ENCODE measurements around the gene KIF19.

The KIF19 gene

GRCh38 chr17:74305865-74306654 is 20.0 kb upstream of the KIF19 start:
- DNase-seq (ENCODE audit: low read depth in 2 of 2, low spot score in 1 of 2) = no peak

- DNase-seq (ENCODE audit: low read depth in 2 of 2, low spot score in 1 of 2) = no peak
Measured at GRCh38 chr17:74307984-74308773, 17.8 kb upstream of the KIF19 start.

GRCh38 chr17:74309902-74310301 is 16.1 kb upstream of the KIF19 start:
- no peak for DNase-seq (ENCODE audit: low read depth in 2 of 2, low spot score in 1 of 2)

GRCh38 chr17:74314877-74315276 is 11.1 kb upstream of the KIF19 start:
- DNase-seq (ENCODE audit: low read depth in 2 of 2, low spot score in 1 of 2) = no peak

GRCh38 chr17:74316220-74316619 is 9.8 kb upstream of the KIF19 start:
- no peak for DNase-seq (ENCODE audit: low read depth in 2 of 2, low spot score in 1 of 2)

- no peak for DNase-seq (ENCODE audit: low read depth in 2 of 2, low spot score in 1 of 2)
Measured at GRCh38 chr17:74317071-74317470, 9.0 kb upstream of the KIF19 start.

GRCh38 chr17:74318391-74318790 is 7.6 kb upstream of the KIF19 start:
- DNase-seq (ENCODE audit: low read depth in 2 of 2, low spot score in 1 of 2) = no peak

- no peak for DNase-seq (ENCODE audit: low read depth in 2 of 2, low spot score in 1 of 2)
Measured at GRCh38 chr17:74324521-74324920, 1.5 kb upstream of the KIF19 start.

- no peak for DNase-seq (ENCODE audit: low read depth in 2 of 2, low spot score in 1 of 2)
Measured at GRCh38 chr17:74325376-74325742, 667 bp upstream of the KIF19 start.

GRCh38 chr17:74326506-74326905 is 480 bp downstream of the KIF19 start:
- no peak for DNase-seq (ENCODE audit: low read depth in 2 of 2, low spot score in 1 of 2)

GRCh38 chr17:74328487-74328886 is 2.5 kb downstream of the KIF19 start:
- DNase-seq (ENCODE audit: low read depth in 2 of 2, low spot score in 1 of 2) = no peak

GRCh38 chr17:74329378-74329777 is 3.4 kb downstream of the KIF19 start:
- DNase-seq (ENCODE audit: low read depth in 2 of 2, low spot score in 1 of 2) = no peak

GRCh38 chr17:74330446-74330845 is 4.4 kb downstream of the KIF19 start:
- DNase-seq (ENCODE audit: low read depth in 2 of 2, low spot score in 1 of 2) = no peak

- no peak for DNase-seq (ENCODE audit: low read depth in 2 of 2, low spot score in 1 of 2)
Measured at GRCh38 chr17:74332017-74332650, 6.1 kb downstream of the KIF19 start.

- no peak for DNase-seq (ENCODE audit: low read depth in 2 of 2, low spot score in 1 of 2)
Measured at GRCh38 chr17:74332763-74333283, 6.8 kb downstream of the KIF19 start.

GRCh38 chr17:74334393-74335039 is 8.5 kb downstream of the KIF19 start:
- DNase-seq (ENCODE audit: low read depth in 2 of 2, low spot score in 1 of 2) = no peak

- no peak for DNase-seq (ENCODE audit: low read depth in 2 of 2, low spot score in 1 of 2)
Measured at GRCh38 chr17:74335529-74336062, 9.6 kb downstream of the KIF19 start.

- DNase-seq (ENCODE audit: low read depth in 2 of 2, low spot score in 1 of 2) = no peak
Measured at GRCh38 chr17:74336307-74336706, 10.3 kb downstream of the KIF19 start.

- DNase-seq (ENCODE audit: low read depth in 2 of 2, low spot score in 1 of 2) = no peak
Measured at GRCh38 chr17:74337834-74338500, 11.9 kb downstream of the KIF19 start.

- no peak for DNase-seq (ENCODE audit: low read depth in 2 of 2, low spot score in 1 of 2)
Measured at GRCh38 chr17:74339537-74340195, 13.6 kb downstream of the KIF19 start.

All from stimulated activated CD8-positive, alpha-beta memory T cell treated with anti-CD3 and anti-CD28 coated beads, Interleukin-4, amount 100 ng/mL, for 4 hours (primary cell).